ENCODE measurements around the gene PTGES2. TPM values are rescaled to one million over a fixed set of nuclear protein-coding genes. Genes with fewer than 3 reads are reported as not detected.

PTGES2 gene
- total and polyA plus RNA-seq, 9 of the 15 experiments (the other 6 are each of a cell fraction or from before 2014, with no cell fraction given): 2.4 to 196 (median 90.1) TPM

- no peak for TF ChIP-seq ZBTB40 (IDR thresholded peaks at IDR 0.05)
- TF ChIP-seq ZBTB40 (CRISPR knock-in tag; IDR thresholded peaks at IDR 0.05): no peak
- TF ChIP-seq ZEB2 (IDR thresholded peaks at IDR 0.05): peak; percentile 53; the same call in 1 of the 2 replicates
- peak; percentile 84 for TF ChIP-seq CTBP1 (IDR thresholded peaks at IDR 0.05; ENCODE audit: borderline replicate concordance)
- no peak for TF ChIP-seq MTA2 (IDR thresholded peaks at IDR 0.05; ENCODE audit: low read depth)
- 0 out of 2 replicates have a peak, but pooled peaks have one; percentile 34 for TF ChIP-seq ZC3H11A (IDR thresholded peaks at IDR 0.05; ENCODE audit: low read depth, low read length)
- TF ChIP-seq ZNF12 (CRISPR knock-in tag; IDR thresholded peaks at IDR 0.05): no peak
- TF ChIP-seq PRDM10 (IDR thresholded peaks at IDR 0.05; ENCODE audit: partially characterized antibody): no peak
- peak; percentile 85 for TF ChIP-seq CREM (IDR thresholded peaks at IDR 0.05; ENCODE audit: low read depth)
- no peak for TF ChIP-seq CREBBP (IDR thresholded peaks at IDR 0.05; ENCODE audit: low read depth, low read length)
- TF ChIP-seq CEBPG (CRISPR knock-in tag; IDR thresholded peaks at IDR 0.05): no peak
- no peak for TF ChIP-seq CEBPG (tag; conservative IDR thresholded peaks at IDR 0.05 in 1 of 2, IDR thresholded peaks at IDR 0.05 in 1 of 2)
- peak; percentile 54 for TF ChIP-seq TAF1 (IDR thresholded peaks at IDR 0.05; ENCODE audit: control insufficient read depth, extremely low read depth, insufficient read depth, low read length, severe bottlenecking)
- no peak for TF ChIP-seq PRPF4 (IDR thresholded peaks at IDR 0.05; ENCODE audit: insufficient read depth, low read depth, low read length, poor library complexity, severe bottlenecking)
Observed at GRCh38 chr9:128094166-128094949, 33.2 kb downstream of the PTGES2 start (continued).
